GM20431 (cell line): ENCODE measurements around the gene CCL25.

Experiments used
- in situ Hi-C: fragments of 300-500 bp; cut with MseI, MboI; formaldehyde crosslinking; loops from one replicate; pipeline ENCODE4 v1.15.0; 2020; ENCODE audit warnings: low sequenced_read_pairs; ENCODE audit not compliant: unreplicated experiment

The CCL25 gene

DNA sequence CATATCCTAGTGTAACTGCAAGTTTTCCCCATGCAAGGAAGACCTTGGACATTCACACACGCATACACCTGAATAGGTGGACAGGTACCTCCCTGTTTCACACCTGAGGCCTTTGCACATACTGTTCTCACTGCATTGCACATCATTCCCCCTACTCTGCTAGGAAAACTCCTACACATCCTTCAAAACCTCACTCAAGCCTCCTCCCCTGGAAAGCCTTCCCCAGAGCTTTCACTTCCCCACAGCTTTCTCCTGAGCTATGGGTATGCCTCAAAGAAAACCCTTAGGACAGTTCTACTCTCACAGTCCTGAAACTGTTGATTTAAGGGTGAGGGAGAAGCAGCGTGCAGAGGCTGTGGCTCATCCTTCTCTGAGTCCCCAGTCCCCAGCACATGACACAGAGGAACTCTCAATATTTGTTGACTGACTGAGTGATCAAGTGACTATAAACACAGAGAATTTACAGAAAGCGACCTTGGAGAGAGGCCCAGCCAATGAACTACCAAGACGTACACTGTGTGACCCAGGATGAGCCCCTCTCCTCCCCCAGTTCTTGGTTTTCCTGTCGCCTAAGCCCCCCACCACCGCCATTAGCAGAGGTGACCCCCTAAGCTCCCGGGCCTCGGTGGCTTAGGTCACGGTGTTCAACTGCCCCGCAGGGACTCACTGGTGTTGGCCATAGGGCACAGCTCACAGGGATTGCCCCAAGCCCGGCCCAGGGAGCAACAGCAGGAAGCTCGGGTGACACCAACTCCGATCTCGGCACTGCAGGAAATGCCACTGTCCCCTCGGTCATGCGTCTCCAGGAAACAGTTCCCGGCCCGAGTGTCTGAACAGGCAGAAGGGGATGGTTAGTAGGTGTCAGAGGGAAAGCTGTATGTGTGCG is 56.2 kb downstream of the CCL25 start:
- in situ Hi-C loops, result no loop called here

DNA sequence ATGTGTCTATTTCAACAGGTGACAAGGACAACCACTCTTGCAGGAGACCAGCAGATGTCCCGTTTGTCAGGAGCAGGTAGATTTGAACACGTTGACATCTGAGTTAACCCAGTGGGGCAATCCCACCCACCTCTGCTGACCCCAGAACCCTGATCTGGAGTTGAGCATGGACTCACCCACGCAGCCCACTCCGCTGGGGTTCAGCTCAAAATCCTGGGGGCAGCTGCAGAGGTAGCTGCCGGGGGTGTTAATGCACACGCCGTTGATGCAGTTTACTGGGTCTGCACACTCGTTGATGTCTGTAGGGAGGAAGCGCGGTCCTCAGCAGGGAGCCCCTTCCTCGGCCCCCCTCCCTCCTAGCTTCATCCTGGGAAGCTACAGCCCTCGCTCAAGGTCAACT is 56.9 kb downstream of the CCL25 start:
- in situ Hi-C loops, result no loop called here

DNA sequence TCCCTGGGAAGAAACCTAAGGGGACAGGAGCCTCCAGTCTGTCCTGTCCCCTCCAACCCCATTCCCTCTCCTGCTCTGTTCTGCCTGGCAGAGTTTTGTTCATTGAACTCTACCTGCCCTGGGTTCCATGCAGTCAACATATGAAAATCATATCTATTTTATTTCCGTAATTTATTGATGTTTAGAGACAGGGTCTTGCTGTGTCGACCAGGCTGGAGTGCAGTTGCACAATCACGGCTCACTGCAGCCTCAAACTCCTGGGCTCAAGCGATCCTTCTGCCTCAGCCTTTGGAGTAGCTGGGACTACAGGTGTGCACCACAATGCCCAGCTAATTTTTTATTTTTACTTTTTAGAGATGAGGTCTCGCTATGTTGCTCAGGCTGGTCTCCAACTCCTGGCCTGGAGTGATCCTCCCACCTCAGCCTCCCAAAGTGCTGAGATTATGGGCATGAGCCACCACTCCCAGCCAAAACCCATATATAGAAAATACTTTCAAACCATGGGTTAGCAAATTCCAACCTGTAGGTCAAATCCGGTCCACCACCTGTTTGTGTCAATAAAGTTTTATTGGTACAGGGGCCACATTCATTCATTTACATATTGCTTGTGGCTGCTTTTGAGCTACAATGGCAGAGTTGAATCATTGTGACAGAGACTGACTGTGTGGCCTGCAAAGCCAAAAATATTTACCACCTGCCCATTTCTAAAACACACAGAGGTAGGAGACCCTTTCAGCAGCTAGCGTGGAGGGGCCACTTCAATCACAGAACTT is 57.5 kb downstream of the CCL25 start:
- in situ Hi-C loops, result no loop called here

DNA sequence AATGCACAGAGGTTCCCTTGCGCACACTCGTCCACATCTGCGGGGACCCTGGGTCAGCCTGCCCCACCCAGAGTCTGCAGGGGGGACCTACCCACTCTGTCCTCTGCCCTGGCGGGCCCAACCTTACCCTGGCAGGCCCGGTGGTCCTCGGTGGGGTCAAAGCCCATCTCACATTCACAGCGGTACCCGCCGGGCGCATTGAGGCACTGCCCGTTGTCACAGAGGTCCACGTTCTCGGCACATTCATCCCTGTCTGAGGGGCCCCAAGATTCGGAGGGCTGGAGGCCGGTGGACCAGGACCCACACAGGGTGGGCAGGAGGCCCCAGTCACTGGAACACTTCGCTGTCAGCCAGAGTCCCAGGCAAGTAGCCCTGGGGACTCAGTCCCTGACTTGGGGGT is 58.4 kb downstream of the CCL25 start:
- in situ Hi-C loops, result no loop called here

DNA sequence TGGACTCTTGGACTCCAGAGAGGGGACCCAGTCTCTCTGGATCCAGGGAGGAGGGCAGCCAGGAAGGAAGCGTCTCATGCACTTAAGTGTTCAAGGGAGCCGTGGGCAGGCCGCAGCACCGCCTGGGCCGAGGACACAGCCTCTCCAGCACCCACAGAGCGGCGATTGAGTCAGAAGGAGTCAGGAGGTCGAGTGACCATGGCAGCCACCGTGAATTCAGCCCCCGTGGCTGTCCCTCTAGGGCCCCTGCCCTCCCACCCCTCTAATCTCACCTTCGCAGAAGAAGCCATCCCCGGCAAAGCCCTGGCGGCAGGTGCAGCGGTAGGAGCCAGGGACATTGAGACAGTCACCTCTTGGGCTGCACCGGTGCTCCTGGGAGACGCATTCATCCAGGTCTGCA is 58.8 kb downstream of the CCL25 start:
- in situ Hi-C loops, result no loop called here
